Measurements from ENCODE around the gene PTPRT. TPM values are rescaled to one million over a fixed set of nuclear protein-coding genes. Genes with fewer than 3 reads are reported as not detected.

The PTPRT gene
- total RNA-seq, 1 experiment from 2014 or later, result 0.13 TPM

DNA sequence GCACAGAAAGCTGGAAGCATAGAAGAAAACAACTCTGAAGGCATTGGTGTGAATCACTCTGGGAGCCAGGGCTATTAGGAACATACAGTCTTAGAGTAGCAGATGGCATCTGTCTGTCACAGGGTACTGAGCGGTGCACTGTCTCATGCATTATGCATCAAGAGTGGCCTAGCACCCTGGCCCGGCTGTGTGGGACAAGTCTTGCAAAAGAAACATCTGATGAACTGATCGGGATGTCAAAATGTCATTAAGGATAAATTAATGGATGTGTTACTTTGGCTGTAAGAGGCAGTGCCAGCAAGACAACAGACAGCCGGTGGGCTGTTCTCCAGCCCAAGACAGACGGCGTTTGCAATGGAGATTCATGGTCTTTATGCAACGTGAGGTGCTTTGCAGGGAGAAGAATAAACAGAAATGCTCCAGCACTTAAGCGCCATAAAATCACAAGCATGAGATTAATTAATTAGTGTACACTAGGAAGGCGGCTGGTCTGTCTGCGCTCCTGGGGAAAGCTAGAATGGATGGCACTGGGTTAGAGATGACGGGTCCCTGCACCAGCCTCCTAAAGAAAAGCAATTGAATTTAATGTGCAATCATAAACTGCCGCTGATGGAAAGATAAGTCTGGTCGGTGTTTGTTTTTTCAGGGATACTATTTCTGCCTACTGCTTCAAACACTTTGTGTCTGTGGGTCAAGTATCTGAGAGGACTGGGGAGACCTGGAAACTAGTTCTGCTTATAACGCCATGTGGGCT is 970.9 kb downstream of the PTPRT start:
- H2BK15ac ChIP-seq (ENCODE audit: low read depth, low read length), result no peak overlapping the region

More for the DNA sequence above, 970.9 kb downstream of the PTPRT start:
- Histone ChIP-seq H3K79me2 (ENCODE audit: insufficient read depth, low read length) (no peaks in the 10 kb centered on the region), H4K8ac (replicated peaks; ENCODE audit: insufficient read length, low read depth, low read length) (no peak overlapping the region), H4K5ac (ENCODE audit: insufficient read length, low read depth, low read length) (no peak overlapping the region), H3T11ph (ENCODE audit: low read length) (no peak overlapping the region), H2AK5ac (ENCODE audit: insufficient read length, low read length) (no peak overlapping the region), H3K27me3 (ENCODE audit: insufficient read depth, low read length) (no peaks in the 10 kb centered on the region), H3K23ac (ENCODE audit: insufficient read length, low read depth, low read length) (no peak overlapping the region), H4K20me1 (ENCODE audit: control insufficient read depth, insufficient read depth, insufficient read length) (no peaks in the 10 kb centered on the region), H3K27ac (ENCODE audit: insufficient read length, low read depth, low read length) (no peak overlapping the region), H3K18ac (ENCODE audit: insufficient read length, low read depth, low read length) (no peak overlapping the region), H2BK12ac (ENCODE audit: insufficient read length, low read depth, low read length) (no peak overlapping the region), H3K14ac (ENCODE audit: insufficient read depth, low read length) (no peak overlapping the region), H3K9ac (ENCODE audit: extremely low read depth, insufficient read length, low read length) (no peak overlapping the region), H2BK120ac (ENCODE audit: low read depth, low read length, poor library complexity, severe bottlenecking) (no peak overlapping the region), H3K9me3 (ENCODE audit: control insufficient read depth, low read depth, low read length) (no peaks in the 10 kb centered on the region), H3K4ac (ENCODE audit: low read depth, low read length) (no peak overlapping the region), H4K91ac (ENCODE audit: insufficient read length, low read depth, low read length) (no peak overlapping the region), H3K79me1 (ENCODE audit: insufficient read depth, low read depth, low read length, poor library complexity, severe bottlenecking) (no peaks in the 10 kb centered on the region), H3K4me2 (ENCODE audit: insufficient read depth, insufficient read length, low read length) (no peak overlapping the region), H3K23me2 (ENCODE audit: insufficient read length, low read depth, low read length, poor library complexity, severe bottlenecking) (no peaks in the 10 kb centered on the region), H3K4me1 (ENCODE audit: insufficient read depth, low read length) (no peaks in the 10 kb centered on the region), H3K56ac (ENCODE audit: insufficient read length, low read depth, low read length) (no peak overlapping the region), H2BK5ac (ENCODE audit: insufficient read length, low read length) (no peak overlapping the region), H2BK20ac (ENCODE audit: low read depth, low read length, poor library complexity, severe bottlenecking) (no peak overlapping the region), H2AFZ (ENCODE audit: low read length) (no peak overlapping the region)
- H3K27ac Mint-ChIP-seq, result no peak overlapping the region
- no peaks in the 10 kb centered on the region for H3K36me3 Mint-ChIP-seq (ENCODE audit: insufficient read depth in 1 of 3, low read depth in 3 of 3)
- no CpG with 5 or more reads among the region's 14 CpGs for WGBS (ENCODE audit: extremely low coverage, insufficient read length, low lambda C conversion rate)
- TF ChIP-seq, protein P1, sequence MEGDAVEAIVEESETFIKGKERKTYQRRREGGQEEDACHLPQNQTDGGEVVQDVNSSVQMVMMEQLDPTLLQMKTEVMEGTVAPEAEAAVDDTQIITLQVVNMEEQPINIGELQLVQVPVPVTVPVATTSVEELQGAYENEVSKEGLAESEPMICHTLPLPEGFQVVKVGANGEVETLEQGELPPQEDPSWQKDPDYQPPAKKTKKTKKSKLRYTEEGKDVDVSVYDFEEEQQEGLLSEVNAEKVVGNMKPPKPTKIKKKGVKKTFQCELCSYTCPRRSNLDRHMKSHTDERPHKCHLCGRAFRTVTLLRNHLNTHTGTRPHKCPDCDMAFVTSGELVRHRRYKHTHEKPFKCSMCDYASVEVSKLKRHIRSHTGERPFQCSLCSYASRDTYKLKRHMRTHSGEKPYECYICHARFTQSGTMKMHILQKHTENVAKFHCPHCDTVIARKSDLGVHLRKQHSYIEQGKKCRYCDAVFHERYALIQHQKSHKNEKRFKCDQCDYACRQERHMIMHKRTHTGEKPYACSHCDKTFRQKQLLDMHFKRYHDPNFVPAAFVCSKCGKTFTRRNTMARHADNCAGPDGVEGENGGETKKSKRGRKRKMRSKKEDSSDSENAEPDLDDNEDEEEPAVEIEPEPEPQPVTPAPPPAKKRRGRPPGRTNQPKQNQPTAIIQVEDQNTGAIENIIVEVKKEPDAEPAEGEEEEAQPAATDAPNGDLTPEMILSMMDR (conservative IDR thresholded peaks at IDR 0.05), result no peak
- no peaks in the 10 kb centered on the region for H3K4me1 Mint-ChIP-seq
- H3K27me3 Mint-ChIP-seq (ENCODE audit: low read depth), result peaks cover 4% of the 10 kb centered on the region; the same call in 1 of the 2 replicates
- H3K4me3 Mint-ChIP-seq, result no peak overlapping the region
- no peak for DNase-seq
- no peaks in the 10 kb centered on the region for H3K9me3 Mint-ChIP-seq
